Placental epithelial cell (primary cell): Measurements from ENCODE around the gene ST8SIA2. TPM values are rescaled to one million over a fixed set of nuclear protein-coding genes. Genes with fewer than 3 reads are reported as not detected.

ENCODE experiments used
- small RNA-seq: library from RNA; depleted of rRNA; stranded (forward); fragments of <200 nt; gene quantifications from one replicate; pipeline ENCODE3, GENCODE V24; 2012
- total RNA-seq: library from RNA; depleted of rRNA; stranded (reverse); fragments of >200 nt; gene quantifications from 2 replicates; pipeline ENCODE4 v1.2.3, GENCODE V29; 2012

Gene ST8SIA2
- not detected in 2 replicates for total RNA-seq

GRCh38 chr15:92393071-92393979 lies at the start of gene ST8SIA2:
Gene ST8SIA2 (plus strand): TSS chr15:92393881. CDS start chr15:92394065, 184 bp downstream.

Small RNA genes lying within 50 kb of the gene (small RNA-seq; reads per million reads assigned to genes)
- gene RF01233, result not detected
